ENCODE results near the gene NYAP1. TPM values are rescaled to one million over a fixed set of nuclear protein-coding genes. Genes with fewer than 3 reads are reported as not detected.
"Not testable (repeated sequence)": the region's sequence is repeated elsewhere in the genome, so short reads cannot be mapped to it uniquely, and the experiment has no call there.

Gene NYAP1
- total RNA-seq, 1 donor from 2014 or later, result 1.2 TPM

GRCh38 chr7:100540073-100540723 is 56.5 kb downstream of the NYAP1 start:
- DNase-seq (ENCODE audit: low spot score), result no peak

- DNase-seq (ENCODE audit: low spot score), result not testable (repeated sequence)
Measured at GRCh38 chr7:100541309-100541708, 57.6 kb downstream of the NYAP1 start.

GRCh38 chr7:100543586-100543985 is 59.9 kb downstream of the NYAP1 start:
- no peak for DNase-seq (ENCODE audit: low spot score)

GRCh38 chr7:100544386-100544785 is 60.7 kb downstream of the NYAP1 start:
- no peak for DNase-seq (ENCODE audit: low spot score)

Other genes with a start within 250 kb of the NYAP1 start
- not detected for gene SPDYE3, start 176.2 kb upstream of the NYAP1 start, total RNA-seq
- 32.1 TPM for gene PILRB, start 125.8 kb upstream of the NYAP1 start, total RNA-seq
- 14.5 TPM for gene PILRA, start 110.4 kb upstream of the NYAP1 start, total RNA-seq
- gene ZCWPW1, start 55.2 kb upstream of the NYAP1 start, total RNA-seq, result 3.2 TPM
- gene MEPCE, start 54.1 kb upstream of the NYAP1 start, total RNA-seq, result 25.9 TPM
- gene PPP1R35, start 47.4 kb upstream of the NYAP1 start, total RNA-seq, result 24.8 TPM
- gene SPACDR, start 19.7 kb upstream of the NYAP1 start, total RNA-seq, result 0.96 TPM
- gene TSC22D4, start 4.7 kb upstream of the NYAP1 start, total RNA-seq, result 42.4 TPM
- gene AGFG2, start 55.3 kb downstream of the NYAP1 start, total RNA-seq, result 14.1 TPM
- 2.3 TPM for gene SAP25, start 90.0 kb downstream of the NYAP1 start, total RNA-seq
- 41.8 TPM for gene LRCH4, start 102.2 kb downstream of the NYAP1 start, total RNA-seq
- not detected for gene FBXO24, start 102.4 kb downstream of the NYAP1 start, total RNA-seq
- gene PCOLCE, start 118.4 kb downstream of the NYAP1 start, total RNA-seq, result 66.4 TPM
- gene MOSPD3, start 128.6 kb downstream of the NYAP1 start, total RNA-seq, result 12.9 TPM
- gene TFR2, start 157.6 kb downstream of the NYAP1 start, total RNA-seq, result 0.29 TPM
- gene ACTL6B, start 172.5 kb downstream of the NYAP1 start, total RNA-seq, result not detected
- gene GNB2, start 189.8 kb downstream of the NYAP1 start, total RNA-seq, result 243 TPM
- 31.9 TPM for gene GIGYF1, start 210.3 kb downstream of the NYAP1 start, total RNA-seq
- gene POP7, start 222.2 kb downstream of the NYAP1 start, total RNA-seq, result 25.9 TPM
- gene EPO, start 236.5 kb downstream of the NYAP1 start, total RNA-seq, result not detected
- gene ZAN, start 249.7 kb downstream of the NYAP1 start, total RNA-seq, result not detected

Measured in mesenteric fat pad (tissue), 1 donor.